Neural progenitor cell (in vitro differentiated cells): ENCODE measurements around the gene STX8. TPM values are rescaled to one million over a fixed set of nuclear protein-coding genes. Genes with fewer than 3 reads are reported as not detected.

Experiments used
- DNase-seq: peaks from one replicate; pipeline ENCODE4 v3.0.0-alpha.2; 2016; ENCODE audit warnings: low spot score
- H2AFZ ChIP-seq: fragments of 200-600 bp; sonication (generic); replicated peaks from 2 replicates; pipeline ENCODE4 v1.6.1; 2016; ENCODE audit warnings: antibody characterized with exemption
- H3F3A ChIP-seq: fragments of 200-600 bp; sonication (generic); 2 replicates; pipeline ENCODE4 v1.6.1; 2016; ENCODE audit warnings: antibody characterized with exemption, low read depth
- H3K27ac ChIP-seq: fragments of 200-600 bp; sonication (generic); 2 replicates; pipeline ENCODE4 v1.5.1; 2016; ENCODE audit warnings: mild to moderate bottlenecking
- H3K27me3 ChIP-seq: fragments of 200-600 bp; sonication (generic); 2 replicates; pipeline ENCODE4 v1.6.1; 2016; ENCODE audit warnings: mild to moderate bottlenecking, moderate library complexity
- H3K36me3 ChIP-seq: fragments of 200-600 bp; sonication (generic); 2 replicates; pipeline ENCODE4 v1.5.1; 2016
- H3K4me1 ChIP-seq: fragments of 200-600 bp; sonication (generic); 2 replicates; pipeline ENCODE4 v1.6.1; 2016; ENCODE audit warnings: mixed run types
- H3K4me2 ChIP-seq: fragments of 200-600 bp; sonication (generic); 2 replicates; pipeline ENCODE4 v1.6.1; 2016
- H3K4me3 ChIP-seq: fragments of 200-600 bp; sonication (generic); 2 replicates; pipeline ENCODE4 v1.5.1; 2016
- H3K79me2 ChIP-seq: fragments of 200-600 bp; sonication (generic); 2 replicates; pipeline ENCODE4 v1.6.1; 2016; ENCODE audit warnings: low read depth
- H3K9ac ChIP-seq: fragments of 200-600 bp; sonication (generic); 2 replicates; pipeline ENCODE4 v1.6.1; 2016
- H3K9me3 ChIP-seq: fragments of 200-600 bp; sonication (generic); 2 replicates; pipeline ENCODE4 v1.5.1; 2016; ENCODE audit warnings: low read depth
- H4K20me1 ChIP-seq: fragments of 200-600 bp; sonication (generic); 2 replicates; pipeline ENCODE4 v1.6.1; 2016; ENCODE audit warnings: low read depth
- H3K27ac Mint-ChIP-seq: 3 replicates; pipeline ENCODE4 v1.8.0; 2021; ENCODE audit warnings: mixed read lengths
- H3K27me3 Mint-ChIP-seq: 2 replicates; pipeline ENCODE4 v1.8.0; 2022; ENCODE audit warnings: low read depth, mild to moderate bottlenecking, inconsistent platforms, moderate library complexity, mixed read lengths; ENCODE audit not compliant: insufficient read depth
- H3K36me3 Mint-ChIP-seq: 3 replicates; pipeline ENCODE4 v1.8.0; 2021; ENCODE audit warnings: mixed read lengths
- H3K4me1 Mint-ChIP-seq: 3 replicates; pipeline ENCODE4 v1.8.0; 2021; ENCODE audit warnings: mixed read lengths
- H3K4me3 Mint-ChIP-seq: 3 replicates; pipeline ENCODE4 v1.8.0; 2021; ENCODE audit warnings: mild to moderate bottlenecking, moderate library complexity, mixed read lengths
- H3K9me3 Mint-ChIP-seq: 3 replicates; pipeline ENCODE4 v1.8.0; 2020; ENCODE audit warnings: mixed read lengths
- CTCF ChIP-seq: fragments of 200-600 bp; sonication (generic); IDR thresholded peaks from 2 replicates; pipeline ENCODE4 v1.5.1; 2017; ENCODE audit warnings: antibody characterized with exemption, mild to moderate bottlenecking
- EZH2 ChIP-seq: fragments of 200-600 bp; sonication (generic); IDR thresholded peaks from 2 replicates; pipeline ENCODE4 v1.6.1; 2017; ENCODE audit warnings: antibody characterized with exemption, mild to moderate bottlenecking, moderate library complexity
- EZH2phosphoT487 ChIP-seq: fragments of 200-600 bp; sonication (generic); IDR thresholded peaks from 2 replicates; pipeline ENCODE4 v1.6.1; 2017; ENCODE audit warnings: antibody characterized with exemption
- total RNA-seq: library from RNA; depleted of rRNA; stranded (reverse); fragments of >200 nt; gene quantifications from 2 replicates; pipeline ENCODE4 v1.2.3, GENCODE V29; 2015; ENCODE audit warnings: low replicate concordance

The STX8 gene
- total RNA-seq, 1 donor from 2014 or later: 79.7 TPM

GRCh38 chr17:9434642-9435057, 141.0 kb downstream of the STX8 start:
- H3K4me2 ChIP-seq: no peak overlapping the region
- no peaks in the 10 kb centered on the region for H3K9me3 ChIP-seq
- no peak overlapping the region for H2AFZ ChIP-seq
- H3K79me2 ChIP-seq: no peaks in the 10 kb centered on the region
- no peaks in the 10 kb centered on the region for H4K20me1 ChIP-seq
- H3K4me3 ChIP-seq: no peak overlapping the region
- H3K4me1 ChIP-seq: peaks cover 8% of the 10 kb centered on the region
- TF ChIP-seq EZH2phosphoT487: no peak
- no peak for TF ChIP-seq CTCF
- TF ChIP-seq EZH2: no peak
- Mint-ChIP-seq H3K27ac (no peak overlapping the region), H3K36me3 (no peaks in the 10 kb centered on the region), H3K4me1 (peaks cover 7% of the 10 kb centered on the region), H3K4me3 (no peak overlapping the region), H3K27me3 (peaks cover 3% of the 10 kb centered on the region), H3K9me3 (no peaks in the 10 kb centered on the region)
- no peaks in the 10 kb centered on the region for H3K36me3 ChIP-seq
- no peak overlapping the region for H3K27ac ChIP-seq
- no peaks in the 10 kb centered on the region for H3K27me3 ChIP-seq
- no peaks in the 10 kb centered on the region for H3F3A ChIP-seq
- H3K9ac ChIP-seq: no peak overlapping the region
- no peak for DNase-seq

GRCh38 chr17:9432934-9433421, 142.6 kb downstream of the STX8 start:
- Histone ChIP-seq H3K27ac (no peak overlapping the region), H3F3A (peaks cover 4% of the 10 kb centered on the region), H3K4me3 (no peak overlapping the region), H3K4me2 (no peak overlapping the region), H3K9ac (no peak overlapping the region), H3K36me3 (no peaks in the 10 kb centered on the region), H3K4me1 (peaks cover 8% of the 10 kb centered on the region), H3K79me2 (no peaks in the 10 kb centered on the region), H2AFZ (no peak overlapping the region), H3K9me3 (no peaks in the 10 kb centered on the region), H3K27me3 (no peaks in the 10 kb centered on the region), H4K20me1 (no peaks in the 10 kb centered on the region)
- Mint-ChIP-seq H3K9me3 (no peaks in the 10 kb centered on the region), H3K4me3 (no peak overlapping the region), H3K27me3 (peaks cover 3% of the 10 kb centered on the region), H3K27ac (no peak overlapping the region), H3K36me3 (no peaks in the 10 kb centered on the region), H3K4me1 (peaks cover 7% of the 10 kb centered on the region)
- DNase-seq: no peak
- no peak for TF ChIP-seq EZH2
- TF ChIP-seq EZH2phosphoT487: no peak
- TF ChIP-seq CTCF: no peak

GRCh38 chr17:9432134-9432885, 143.3 kb downstream of the STX8 start:
- no peak overlapping the region for H3K9ac ChIP-seq
- no peaks in the 10 kb centered on the region for H3K36me3 Mint-ChIP-seq
- TF ChIP-seq EZH2phosphoT487: no peak
- no peak for TF ChIP-seq EZH2
- TF ChIP-seq CTCF: no peak
- no peaks in the 10 kb centered on the region for H3K9me3 ChIP-seq
- H4K20me1 ChIP-seq: no peaks in the 10 kb centered on the region
- H3K27ac ChIP-seq: no peak overlapping the region
- no peak overlapping the region for H2AFZ ChIP-seq
- no peaks in the 10 kb centered on the region for H3K27me3 ChIP-seq
- H3F3A ChIP-seq: peaks cover 4% of the 10 kb centered on the region
- H3K79me2 ChIP-seq: no peaks in the 10 kb centered on the region
- H3K9me3 Mint-ChIP-seq: no peaks in the 10 kb centered on the region
- peaks cover 6% of the 10 kb centered on the region for H3K4me1 ChIP-seq
- peaks cover 3% of the 10 kb centered on the region for H3K27me3 Mint-ChIP-seq
- no peaks in the 10 kb centered on the region for H3K36me3 ChIP-seq
- H3K4me1 Mint-ChIP-seq: peaks cover 7% of the 10 kb centered on the region
- no peak overlapping the region for H3K4me3 ChIP-seq
- no peak overlapping the region for H3K4me3 Mint-ChIP-seq
- H3K27ac Mint-ChIP-seq: no peak overlapping the region
- DNase-seq: no peak
- no peak overlapping the region for H3K4me2 ChIP-seq
